Measurements from ENCODE around the gene HES7. TPM values are rescaled to one million over a fixed set of nuclear protein-coding genes. Genes with fewer than 3 reads are reported as not detected.

Gene HES7
- polyA plus RNA-seq, 1 of the 3 experiments (the other 2 are of a cell fraction), result 1.2 TPM

DNA sequence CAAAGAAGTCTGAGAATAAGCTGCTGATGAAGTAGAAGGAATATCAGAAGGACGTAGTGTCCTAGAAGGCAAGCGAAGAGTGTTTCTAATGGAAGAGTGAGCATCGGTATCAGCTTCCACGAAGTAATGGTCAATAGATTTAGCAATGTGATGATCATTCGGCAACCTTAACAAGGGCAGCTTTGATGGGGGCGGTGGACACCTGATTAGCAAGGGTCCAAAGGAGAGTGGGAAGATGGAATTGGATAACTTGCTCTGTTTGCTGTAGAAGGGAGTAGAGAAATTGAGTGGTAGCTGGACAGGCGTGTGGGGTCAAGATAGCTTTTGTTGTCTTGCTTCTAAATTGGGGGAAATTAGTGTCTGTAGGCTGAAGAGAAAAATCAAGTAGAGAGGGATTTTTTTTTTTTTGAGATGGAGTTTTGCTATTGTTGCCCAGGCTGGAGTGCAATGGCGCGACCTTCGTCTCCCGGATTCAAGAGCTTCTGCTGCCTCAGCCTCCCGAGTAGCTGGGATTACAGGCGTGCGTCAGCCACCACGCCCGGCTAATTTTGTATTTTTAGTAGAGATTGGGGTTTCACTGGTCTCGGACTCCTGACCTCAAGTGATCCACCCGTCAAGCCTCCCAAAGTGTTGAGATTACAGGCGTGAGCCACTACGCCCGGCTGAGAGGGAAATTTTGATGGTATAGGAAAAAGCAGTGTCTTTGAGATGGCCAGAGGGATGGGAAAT lies 13.9 kb upstream of the HES7 start:
- DNase-seq, result no peak
- Histone ChIP-seq H3F3A (replicated peaks; ENCODE audit: insufficient read depth) (peaks cover 34% of the 10 kb centered on the region), H3K4me1 (ENCODE audit: control insufficient read depth in 1 of 2, insufficient read depth in 2 of 2, low read depth in 1 of 2, low read length in 1 of 2) (peaks cover 0 to 5% of the 10 kb centered on the region in 2 experiments; a peak in 1 of 4 replicates), H3K4me3 (ENCODE audit: low read depth in 2 of 2, low read length in 1 of 2) (peak overlapping the region; percentile 39 to 62), H3K9ac (peak overlapping the region; percentile 61), H4K20me1 (ENCODE audit: insufficient read depth) (peaks cover 8% of the 10 kb centered on the region; the same call in 1 of the 2 replicates), H3K9me2 (no peaks in the 10 kb centered on the region), H3K79me2 (ENCODE audit: insufficient read depth) (no peaks in the 10 kb centered on the region), H3K4me2 (peak overlapping the region; percentile 85), H3K27me3 (ENCODE audit: insufficient read depth) (no peaks in the 10 kb centered on the region), H3K36me3 (replicated peaks in 1 of 2; ENCODE audit: control insufficient read depth in 1 of 2, insufficient read depth in 2 of 2, low read length in 1 of 2) (peaks cover 9 to 24% of the 10 kb centered on the region in 2 experiments), H3K27ac (ENCODE audit: low read depth in 2 of 2, low read length in 1 of 2) (peak overlapping the region in 1 of 2 experiments; percentile 77; a peak in 1 of 4 replicates), H3K9me3 (no peaks in the 10 kb centered on the region), H2AFZ (ENCODE audit: low read depth) (peak overlapping the region; percentile 75)
- CTCF ChIA-PET, result interaction anchor here (0.9 to 9.5 kb wide), 15 partner anchors 10 to 87 kb away, joined by 3 to 98 read pairs (median 6); partner anchors contain the start of genes ALOXE3, BORCS6, HES7 and PER1
- POLR2A ChIA-PET, result interaction anchor here (0.8 to 4.1 kb wide), 2 partner anchors 14 to 35 kb away, joined by 3 to 19 read pairs; partner anchors contain the start of gene PER1
- no peak for TF ChIP-seq YY1 (IDR thresholded peaks at IDR 0.05; ENCODE audit: low read depth)
- WGBS (ENCODE audit: low lambda C conversion rate), result 29% methylated on average over 21 of the region's 21 CpGs

DNA sequence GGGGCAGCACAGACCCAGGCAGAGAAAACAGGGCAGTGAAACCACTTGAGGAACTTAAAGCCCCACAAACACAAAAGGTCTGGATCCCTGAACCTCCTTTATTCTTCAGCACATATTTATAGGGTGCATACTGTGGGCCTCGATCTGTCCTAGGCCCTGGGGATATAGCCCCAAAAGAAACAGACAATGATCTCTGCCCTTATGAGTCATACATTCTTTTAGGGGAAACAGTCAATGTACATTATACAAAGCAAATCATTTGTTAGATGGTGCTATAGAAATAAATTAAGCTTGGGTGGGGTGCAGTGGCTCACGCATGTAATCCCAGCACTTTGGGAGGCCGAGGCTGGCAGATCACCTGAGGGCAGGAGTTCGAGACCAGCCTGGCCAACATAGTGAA lies 10.0 kb upstream of the HES7 start:
- Histone ChIP-seq H3K27ac (ENCODE audit: low read depth in 2 of 2, low read length in 1 of 2) (no peak overlapping the region), H3K4me1 (ENCODE audit: control insufficient read depth in 1 of 2, insufficient read depth in 2 of 2, low read depth in 1 of 2, low read length in 1 of 2) (peaks cover 0 to 5% of the 10 kb centered on the region in 2 experiments; a peak in 1 of 4 replicates), H3K4me2 (no peak overlapping the region), H3K27me3 (ENCODE audit: insufficient read depth) (no peaks in the 10 kb centered on the region; the same call in 1 of the 2 replicates), H3K4me3 (ENCODE audit: low read depth in 2 of 2, low read length in 1 of 2) (no peak overlapping the region), H3K9me3 (no peaks in the 10 kb centered on the region), H3F3A (replicated peaks; ENCODE audit: insufficient read depth) (peaks cover 23% of the 10 kb centered on the region), H4K20me1 (ENCODE audit: insufficient read depth) (no peaks in the 10 kb centered on the region), H3K36me3 (replicated peaks in 1 of 2; ENCODE audit: control insufficient read depth in 1 of 2, insufficient read depth in 2 of 2, low read length in 1 of 2) (no peaks in the 10 kb centered on the region), H2AFZ (ENCODE audit: low read depth) (no peak overlapping the region), H3K9ac (no peak overlapping the region), H3K9me2 (no peaks in the 10 kb centered on the region), H3K79me2 (ENCODE audit: insufficient read depth) (no peaks in the 10 kb centered on the region)
- ChIA-PET POLR2A (no interaction called here), CTCF (interaction anchor here (0.7 to 9.5 kb wide), 4 partner anchors 14 to 84 kb away, joined by 3 to 98 read pairs (median 8); partner anchors contain the start of gene VAMP2)
- TF ChIP-seq FOSL2 (IDR thresholded peaks at IDR 0.05; ENCODE audit: borderline replicate concordance, low read depth), result no peak
- TF ChIP-seq, protein P1, sequence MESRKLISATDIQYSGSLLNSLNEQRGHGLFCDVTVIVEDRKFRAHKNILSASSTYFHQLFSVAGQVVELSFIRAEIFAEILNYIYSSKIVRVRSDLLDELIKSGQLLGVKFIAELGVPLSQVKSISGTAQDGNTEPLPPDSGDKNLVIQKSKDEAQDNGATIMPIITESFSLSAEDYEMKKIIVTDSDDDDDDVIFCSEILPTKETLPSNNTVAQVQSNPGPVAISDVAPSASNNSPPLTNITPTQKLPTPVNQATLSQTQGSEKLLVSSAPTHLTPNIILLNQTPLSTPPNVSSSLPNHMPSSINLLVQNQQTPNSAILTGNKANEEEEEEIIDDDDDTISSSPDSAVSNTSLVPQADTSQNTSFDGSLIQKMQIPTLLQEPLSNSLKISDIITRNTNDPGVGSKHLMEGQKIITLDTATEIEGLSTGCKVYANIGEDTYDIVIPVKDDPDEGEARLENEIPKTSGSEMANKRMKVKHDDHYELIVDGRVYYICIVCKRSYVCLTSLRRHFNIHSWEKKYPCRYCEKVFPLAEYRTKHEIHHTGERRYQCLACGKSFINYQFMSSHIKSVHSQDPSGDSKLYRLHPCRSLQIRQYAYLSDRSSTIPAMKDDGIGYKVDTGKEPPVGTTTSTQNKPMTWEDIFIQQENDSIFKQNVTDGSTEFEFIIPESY (IDR thresholded peaks at IDR 0.05; ENCODE audit: borderline replicate concordance, low read depth), result no peak
- TF ChIP-seq, protein P2, sequence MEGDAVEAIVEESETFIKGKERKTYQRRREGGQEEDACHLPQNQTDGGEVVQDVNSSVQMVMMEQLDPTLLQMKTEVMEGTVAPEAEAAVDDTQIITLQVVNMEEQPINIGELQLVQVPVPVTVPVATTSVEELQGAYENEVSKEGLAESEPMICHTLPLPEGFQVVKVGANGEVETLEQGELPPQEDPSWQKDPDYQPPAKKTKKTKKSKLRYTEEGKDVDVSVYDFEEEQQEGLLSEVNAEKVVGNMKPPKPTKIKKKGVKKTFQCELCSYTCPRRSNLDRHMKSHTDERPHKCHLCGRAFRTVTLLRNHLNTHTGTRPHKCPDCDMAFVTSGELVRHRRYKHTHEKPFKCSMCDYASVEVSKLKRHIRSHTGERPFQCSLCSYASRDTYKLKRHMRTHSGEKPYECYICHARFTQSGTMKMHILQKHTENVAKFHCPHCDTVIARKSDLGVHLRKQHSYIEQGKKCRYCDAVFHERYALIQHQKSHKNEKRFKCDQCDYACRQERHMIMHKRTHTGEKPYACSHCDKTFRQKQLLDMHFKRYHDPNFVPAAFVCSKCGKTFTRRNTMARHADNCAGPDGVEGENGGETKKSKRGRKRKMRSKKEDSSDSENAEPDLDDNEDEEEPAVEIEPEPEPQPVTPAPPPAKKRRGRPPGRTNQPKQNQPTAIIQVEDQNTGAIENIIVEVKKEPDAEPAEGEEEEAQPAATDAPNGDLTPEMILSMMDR (IDR thresholded peaks at IDR 0.05), result no peak
- no peak for TF ChIP-seq TAF1 (IDR thresholded peaks at IDR 0.05; ENCODE audit: borderline replicate concordance, low read depth, low read length)
- TF ChIP-seq SIN3A (IDR thresholded peaks at IDR 0.05; ENCODE audit: borderline replicate concordance, low read depth, low read length), result no peak
- no peak for TF ChIP-seq GABPA (IDR thresholded peaks at IDR 0.05; ENCODE audit: low read depth)
- TF ChIP-seq TEAD4 (IDR thresholded peaks at IDR 0.05; ENCODE audit: borderline replicate concordance, insufficient read depth), result no peak
- no peak for TF ChIP-seq RXRA (IDR thresholded peaks at IDR 0.05; ENCODE audit: borderline replicate concordance, low read depth)
- no peak for TF ChIP-seq EZH2phosphoT487 (IDR thresholded peaks at IDR 0.05; ENCODE audit: borderline replicate concordance, low read depth)
- TF ChIP-seq, protein P3, sequence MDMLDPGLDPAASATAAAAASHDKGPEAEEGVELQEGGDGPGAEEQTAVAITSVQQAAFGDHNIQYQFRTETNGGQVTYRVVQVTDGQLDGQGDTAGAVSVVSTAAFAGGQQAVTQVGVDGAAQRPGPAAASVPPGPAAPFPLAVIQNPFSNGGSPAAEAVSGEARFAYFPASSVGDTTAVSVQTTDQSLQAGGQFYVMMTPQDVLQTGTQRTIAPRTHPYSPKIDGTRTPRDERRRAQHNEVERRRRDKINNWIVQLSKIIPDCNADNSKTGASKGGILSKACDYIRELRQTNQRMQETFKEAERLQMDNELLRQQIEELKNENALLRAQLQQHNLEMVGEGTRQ (IDR thresholded peaks at IDR 0.05; ENCODE audit: borderline replicate concordance, low read depth, low read length), result no peak
- no peak for TF ChIP-seq POLR2AphosphoS5 (IDR thresholded peaks at IDR 0.05; ENCODE audit: low read depth, low read length)
- TF ChIP-seq, protein P4, sequence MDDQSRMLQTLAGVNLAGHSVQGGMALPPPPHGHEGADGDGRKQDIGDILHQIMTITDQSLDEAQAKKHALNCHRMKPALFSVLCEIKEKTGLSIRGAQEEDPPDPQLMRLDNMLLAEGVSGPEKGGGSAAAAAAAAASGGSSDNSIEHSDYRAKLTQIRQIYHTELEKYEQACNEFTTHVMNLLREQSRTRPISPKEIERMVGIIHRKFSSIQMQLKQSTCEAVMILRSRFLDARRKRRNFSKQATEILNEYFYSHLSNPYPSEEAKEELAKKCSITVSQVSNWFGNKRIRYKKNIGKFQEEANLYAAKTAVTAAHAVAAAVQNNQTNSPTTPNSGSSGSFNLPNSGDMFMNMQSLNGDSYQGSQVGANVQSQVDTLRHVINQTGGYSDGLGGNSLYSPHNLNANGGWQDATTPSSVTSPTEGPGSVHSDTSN (IDR thresholded peaks at IDR 0.05), result no peak
- TF ChIP-seq GATA2 (CRISPR knock-in tag; IDR thresholded peaks at IDR 0.05), result no peak
- TF ChIP-seq, protein P5, sequence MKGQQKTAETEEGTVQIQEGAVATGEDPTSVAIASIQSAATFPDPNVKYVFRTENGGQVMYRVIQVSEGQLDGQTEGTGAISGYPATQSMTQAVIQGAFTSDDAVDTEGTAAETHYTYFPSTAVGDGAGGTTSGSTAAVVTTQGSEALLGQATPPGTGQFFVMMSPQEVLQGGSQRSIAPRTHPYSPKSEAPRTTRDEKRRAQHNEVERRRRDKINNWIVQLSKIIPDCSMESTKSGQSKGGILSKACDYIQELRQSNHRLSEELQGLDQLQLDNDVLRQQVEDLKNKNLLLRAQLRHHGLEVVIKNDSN (IDR thresholded peaks at IDR 0.05; ENCODE audit: borderline replicate concordance, low read depth), result no peak
- no peak for TF ChIP-seq MXI1 (IDR thresholded peaks at IDR 0.05; ENCODE audit: low read depth, low read length)
- no peak for TF ChIP-seq YY1 (IDR thresholded peaks at IDR 0.05; ENCODE audit: low read depth)
- no peak for TF ChIP-seq ELF1 (IDR thresholded peaks at IDR 0.05)
- no peak for TF ChIP-seq FOXJ3 (CRISPR knock-in tag; IDR thresholded peaks at IDR 0.05)
- 73% methylated on average over 4 of the region's 4 CpGs for WGBS (ENCODE audit: low lambda C conversion rate)
- DNase-seq, result no peak

Data from SK-N-SH (cell line).